ENCODE data around the gene MTA2. TPM values are rescaled to one million over a fixed set of nuclear protein-coding genes. Genes with fewer than 3 reads are reported as not detected.
A peak's percentile ranks its signal among the peaks of the same experiment; 100 is the strongest.
"Not testable (repeated sequence)": the region's sequence is repeated elsewhere in the genome, so short reads cannot be mapped to it uniquely, and the experiment has no call there.

Gene MTA2
- total RNA-seq, 2 experiments from 2014 or later, result 167 to 172 TPM

- intact Hi-C loops (cut with DNase I, micrococcal nuclease), result loop anchor here in 1 of 2 experiments (5.0 kb wide), 1 partner anchor 51 kb away; the partner anchor contains the start of genes LBHD1 and UQCC3
- H3K4me3 ChIP-seq (ENCODE audit: low read length), result peak overlapping the region; percentile 69
- TF ChIP-seq, protein P1, sequence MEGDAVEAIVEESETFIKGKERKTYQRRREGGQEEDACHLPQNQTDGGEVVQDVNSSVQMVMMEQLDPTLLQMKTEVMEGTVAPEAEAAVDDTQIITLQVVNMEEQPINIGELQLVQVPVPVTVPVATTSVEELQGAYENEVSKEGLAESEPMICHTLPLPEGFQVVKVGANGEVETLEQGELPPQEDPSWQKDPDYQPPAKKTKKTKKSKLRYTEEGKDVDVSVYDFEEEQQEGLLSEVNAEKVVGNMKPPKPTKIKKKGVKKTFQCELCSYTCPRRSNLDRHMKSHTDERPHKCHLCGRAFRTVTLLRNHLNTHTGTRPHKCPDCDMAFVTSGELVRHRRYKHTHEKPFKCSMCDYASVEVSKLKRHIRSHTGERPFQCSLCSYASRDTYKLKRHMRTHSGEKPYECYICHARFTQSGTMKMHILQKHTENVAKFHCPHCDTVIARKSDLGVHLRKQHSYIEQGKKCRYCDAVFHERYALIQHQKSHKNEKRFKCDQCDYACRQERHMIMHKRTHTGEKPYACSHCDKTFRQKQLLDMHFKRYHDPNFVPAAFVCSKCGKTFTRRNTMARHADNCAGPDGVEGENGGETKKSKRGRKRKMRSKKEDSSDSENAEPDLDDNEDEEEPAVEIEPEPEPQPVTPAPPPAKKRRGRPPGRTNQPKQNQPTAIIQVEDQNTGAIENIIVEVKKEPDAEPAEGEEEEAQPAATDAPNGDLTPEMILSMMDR (IDR thresholded peaks at IDR 0.05), result no peak
- Mint-ChIP-seq H3K4me1 (ENCODE audit: low read depth) (peaks cover 27% of the 10 kb centered on the region), H3K27ac (peak overlapping the region; percentile 89), H3K27me3 (no peaks in the 10 kb centered on the region), H3K4me3 (peak overlapping the region; percentile 95), H3K9me3 (no peaks in the 10 kb centered on the region), H3K36me3 (ENCODE audit: low read depth) (peaks cover 57% of the 10 kb centered on the region)
- ATAC-seq (ENCODE audit: poor library complexity) (no peak), DNase-seq (no peak)
- peak overlapping the region; percentile 86 to 88 for H3K27ac ChIP-seq (ENCODE audit: low read depth in 1 of 2, low read length in 2 of 2)
- CTCF ChIA-PET, result interaction anchor here (1.0 to 3.6 kb wide), 6 partner anchors 8 to 165 kb away, joined by 3 to 10 read pairs (median 5); partner anchors contain the start of genes C11orf98, CSKMT, LBHD1 and ROM1
- no peaks in the 10 kb centered on the region for H3K27me3 ChIP-seq (ENCODE audit: control insufficient read depth in 1 of 2, insufficient read depth in 2 of 2, low read length in 2 of 2)
- no peaks in the 10 kb centered on the region for H3K9me3 ChIP-seq (ENCODE audit: control insufficient read depth in 1 of 2, insufficient read depth in 1 of 2, low read length in 2 of 2)
- H3K36me3 ChIP-seq (ENCODE audit: insufficient read depth, low read length), result peaks cover 28% of the 10 kb centered on the region
- peaks cover 37% of the 10 kb centered on the region for H3K4me1 ChIP-seq (ENCODE audit: insufficient read depth, low read length)
- POLR2A ChIA-PET, result interaction anchor here (0.9 to 6.0 kb wide), 20 partner anchors 9 to 219 kb away, joined by 3 to 80 read pairs (median 13); partner anchors contain the start of genes C11orf98, CSKMT, EEF1G and EML3
Measured at GRCh38 chr11:62621027-62621566, 19.4 kb upstream of the MTA2 start.

DNA sequence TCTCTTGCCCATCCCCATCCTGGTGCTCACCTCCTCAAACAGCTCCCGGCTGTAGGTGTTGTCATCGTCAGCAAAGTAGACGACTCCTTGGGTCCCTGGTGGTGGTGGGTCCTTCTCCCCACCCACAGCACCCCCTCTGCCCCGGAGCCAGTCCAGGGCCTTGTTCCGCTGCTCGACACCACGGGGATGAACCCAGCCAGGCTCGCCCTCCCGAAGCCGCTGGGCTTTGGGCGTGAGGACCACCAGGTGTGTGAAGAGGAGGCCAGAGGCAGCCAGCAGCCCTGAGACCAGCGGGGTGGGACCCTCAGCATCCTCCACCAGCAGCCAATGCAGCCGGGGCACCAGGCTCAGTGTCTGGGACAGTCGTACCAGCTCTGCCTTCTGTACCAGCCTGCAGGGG lies 15.3 kb upstream of the MTA2 start:
- POLR2A ChIA-PET, result interaction anchor here (0.6 kb wide), 1 partner anchor 48 kb away, joined by 3 read pairs; the partner anchor contains the start of genes C11orf98 and CSKMT
- H3K4me3 ChIP-seq (ENCODE audit: low read length); H3K27me3 Mint-ChIP-seq; H3K9me3 ChIP-seq (ENCODE audit: control insufficient read depth in 1 of 2, insufficient read depth in 1 of 2, low read length in 2 of 2); H3K9me3 Mint-ChIP-seq; intact Hi-C loops (cut with DNase I, micrococcal nuclease); H3K27me3 ChIP-seq (ENCODE audit: control insufficient read depth in 1 of 2, insufficient read depth in 2 of 2, low read length in 2 of 2); ATAC-seq (ENCODE audit: poor library complexity); H3K27ac Mint-ChIP-seq; H3K27ac ChIP-seq (ENCODE audit: low read depth in 1 of 2, low read length in 2 of 2); CTCF ChIA-PET; H3K4me3 Mint-ChIP-seq; DNase-seq: not testable (repeated sequence)
- peaks cover 36% of the 10 kb centered on the region for H3K4me1 Mint-ChIP-seq (ENCODE audit: low read depth)
- Histone ChIP-seq H3K36me3 (ENCODE audit: insufficient read depth, low read length) (peaks cover 33% of the 10 kb centered on the region), H3K4me1 (ENCODE audit: insufficient read depth, low read length) (peaks cover 46% of the 10 kb centered on the region)
- H3K36me3 Mint-ChIP-seq (ENCODE audit: low read depth), result peaks cover 49% of the 10 kb centered on the region

DNA sequence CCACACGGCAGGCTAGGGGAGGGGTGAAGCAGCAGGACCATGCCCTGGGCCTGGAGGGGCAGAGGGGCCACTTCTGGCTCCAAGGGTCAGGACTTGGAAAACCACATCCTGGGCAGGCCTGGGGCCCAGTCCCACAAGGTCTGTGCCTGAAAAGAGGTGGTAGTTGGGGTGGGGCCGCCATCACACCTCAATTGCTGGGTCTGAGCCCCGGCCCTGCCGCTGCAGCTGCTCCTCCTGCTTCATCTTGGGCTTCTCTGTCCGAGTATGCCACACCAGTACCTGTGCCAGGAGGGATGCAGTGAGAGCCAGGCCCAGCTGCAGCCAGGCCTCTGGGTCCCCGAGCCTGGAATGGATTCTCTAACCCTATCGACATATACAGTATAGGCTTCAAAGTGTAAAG lies 13.9 kb upstream of the MTA2 start:
- ChIA-PET CTCF (no interaction called here), POLR2A (no interaction called here)
- intact Hi-C loops (cut with DNase I, micrococcal nuclease), result no loop called here
- H3K27me3 Mint-ChIP-seq, result no peaks in the 10 kb centered on the region
- H3K36me3 Mint-ChIP-seq (ENCODE audit: low read depth), result peaks cover 42% of the 10 kb centered on the region
- peaks cover 40% of the 10 kb centered on the region for H3K36me3 ChIP-seq (ENCODE audit: insufficient read depth, low read length)
- DNase-seq (no peak), ATAC-seq (ENCODE audit: poor library complexity) (no peak)
- peaks cover 50% of the 10 kb centered on the region for H3K4me1 ChIP-seq (ENCODE audit: insufficient read depth, low read length)
- H3K27ac Mint-ChIP-seq, result no peak overlapping the region
- no peak overlapping the region for H3K27ac ChIP-seq (ENCODE audit: low read depth in 1 of 2, low read length in 2 of 2)
- no peaks in the 10 kb centered on the region for H3K27me3 ChIP-seq (ENCODE audit: control insufficient read depth in 1 of 2, insufficient read depth in 2 of 2, low read length in 2 of 2)
- no peak overlapping the region for H3K4me3 Mint-ChIP-seq
- peaks cover 38% of the 10 kb centered on the region for H3K4me1 Mint-ChIP-seq (ENCODE audit: low read depth)
- H3K4me3 ChIP-seq (ENCODE audit: low read length), result no peak overlapping the region
- TF ChIP-seq, protein P1 (IDR thresholded peaks at IDR 0.05), result no peak
- no peaks in the 10 kb centered on the region for H3K9me3 ChIP-seq (ENCODE audit: control insufficient read depth in 1 of 2, insufficient read depth in 1 of 2, low read length in 2 of 2)
- no peaks in the 10 kb centered on the region for H3K9me3 Mint-ChIP-seq
